Liver (tissue), 9 donors: ENCODE data around the gene DOK6. TPM values are rescaled to one million over a fixed set of nuclear protein-coding genes. Genes with fewer than 3 reads are reported as not detected.

Experiments used
- DNase-seq: peaks from one replicate; pipeline ENCODE4 v3.0.0-alpha.2; 2017; ENCODE audit warnings: low spot score
- H3K27ac ChIP-seq, 2 donors: one replicate each; pipeline ENCODE4 v1.7.0; 2013; ENCODE audit warnings: inconsistent platforms in 2 of 2, low read length in 2 of 2, control low read depth in 1 of 2, low read depth in 1 of 2, mild to moderate bottlenecking in 1 of 2
- H3K27me3 ChIP-seq, 4 donors: one replicate each; pipeline versions ENCODE4 v1.6.1 to v1.7.0; 2013; ENCODE audit warnings: low read length in 3 of 4, inconsistent platforms in 1 of 4, mild to moderate bottlenecking in 1 of 4, moderate library complexity in 1 of 4; ENCODE audit not compliant: control insufficient read depth in 4 of 4, insufficient read depth in 4 of 4
- H3K36me3 ChIP-seq, 4 donors: one replicate each; pipeline versions ENCODE4 v1.6.1 to v1.7.0; 2013; ENCODE audit warnings: low read length in 3 of 4, mild to moderate bottlenecking in 3 of 4, low read depth in 1 of 4, moderate library complexity in 1 of 4; ENCODE audit not compliant: control insufficient read depth in 4 of 4, insufficient read depth in 3 of 4
- H3K4me1 ChIP-seq, 4 donors: one replicate each; pipeline versions ENCODE4 v1.6.1 to v1.7.0; 2013; ENCODE audit warnings: low read length in 3 of 4, mild to moderate bottlenecking in 3 of 4, moderate library complexity in 1 of 4; ENCODE audit not compliant: control insufficient read depth in 4 of 4, insufficient read depth in 4 of 4
- H3K4me3 ChIP-seq, 3 donors: one replicate each; pipeline versions ENCODE4 v1.6.1 to v1.7.0; 2013; ENCODE audit warnings: low read length in 3 of 3, control low read depth in 1 of 3, low read depth in 1 of 3, mild to moderate bottlenecking in 1 of 3
- H3K9ac ChIP-seq, 2 donors: one replicate each; pipeline ENCODE4 v1.7.0; 2013; ENCODE audit warnings: low read length in 2 of 2, mild to moderate bottlenecking in 2 of 2, moderate library complexity in 2 of 2, control low read depth in 1 of 2, low read depth in 1 of 2
- H3K9me3 ChIP-seq, 4 donors: one replicate each; pipeline versions ENCODE4 v1.6.1 to v1.7.0; 2013; ENCODE audit warnings: low read length in 3 of 4; ENCODE audit not compliant: control insufficient read depth in 4 of 4
- EGR1 ChIP-seq, 2 donors: IDR thresholded peaks; 2 replicates each; pipeline ENCODE4 v1.6.1; 2016 to 2018; ENCODE audit warnings: antibody characterized with exemption in 2 of 2, low read depth in 2 of 2
- FOXA1 ChIP-seq: IDR thresholded peaks from 2 replicates; pipeline ENCODE4 v1.6.1; 2016; ENCODE audit warnings: antibody characterized with exemption
- FOXA2 ChIP-seq: IDR thresholded peaks from 2 replicates; pipeline ENCODE4 v1.6.1; 2016; ENCODE audit warnings: antibody characterized with exemption
- GABPA ChIP-seq, 2 donors: IDR thresholded peaks in 1 of 2; conservative IDR thresholded peaks in 1 of 2; 2 replicates each; pipeline ENCODE4 v1.6.1; 2016; ENCODE audit warnings: antibody characterized with exemption in 2 of 2, mild to moderate bottlenecking in 1 of 2, moderate library complexity in 1 of 2
- HNF4A ChIP-seq, 2 donors: conservative IDR thresholded peaks; 2 replicates each; pipeline ENCODE4 v1.6.1; 2016; ENCODE audit warnings: antibody characterized with exemption in 2 of 2, mild to moderate bottlenecking in 2 of 2
- HNF4G ChIP-seq: IDR thresholded peaks from 2 replicates; pipeline ENCODE4 v1.6.1; 2016; ENCODE audit warnings: antibody characterized with exemption
- JUND ChIP-seq, 2 donors: IDR thresholded peaks; 2 replicates each; pipeline ENCODE4 v1.6.1; 2016; ENCODE audit warnings: antibody characterized with exemption in 2 of 2
- NR2F2 ChIP-seq: IDR thresholded peaks from 2 replicates; pipeline ENCODE4 v1.6.1; 2016; ENCODE audit warnings: antibody characterized with exemption
- RAD21 ChIP-seq, 2 donors: IDR thresholded peaks; 2 replicates each; pipeline ENCODE4 v1.6.1; 2016; ENCODE audit warnings: antibody characterized with exemption in 2 of 2, mild to moderate bottlenecking in 2 of 2
- RXRA ChIP-seq, 2 donors: IDR thresholded peaks; 2 replicates each; pipeline ENCODE4 v1.6.1; 2017 to 2018; ENCODE audit warnings: antibody characterized with exemption in 2 of 2, mild to moderate bottlenecking in 1 of 2
- SP1 ChIP-seq: IDR thresholded peaks from 2 replicates; pipeline ENCODE4 v1.6.1; 2018; ENCODE audit warnings: antibody characterized with exemption, mild to moderate bottlenecking
- TAF1 ChIP-seq: conservative IDR thresholded peaks from 2 replicates; pipeline ENCODE4 v1.6.1; 2016; ENCODE audit warnings: antibody characterized with exemption, mild to moderate bottlenecking
- YY1 ChIP-seq: IDR thresholded peaks from 2 replicates; pipeline ENCODE4 v1.6.1; 2016; ENCODE audit warnings: antibody characterized with exemption, mild to moderate bottlenecking
- WGBS: extraction: QIAGEN DNeasy Blood & Tissue Kit; methylation state at CpG from one replicate; pipeline ENCODE4 v1.1.7; 2013; 5-methylcytosine and 5-hydroxymethylcytosine counted together
- polyA plus RNA-seq, 2 donors: library from polyadenylated mRNA; stranded (reverse) in 1 of 2; unstranded in 1 of 2; fragments of 200-250 nt in 1 of 2; fragments of >200 nt in 1 of 2; fragmentation: Nextera tagmentation in 1 of 2; extraction: Ambion mirVana in 1 of 2; gene quantifications; one replicate each; pipeline versions ENCODE4 v1.2.1 to v1.2.3, GENCODE V29; 2013 to 2015
- total RNA-seq, 2 donors: library from RNA; depleted of rRNA; stranded (reverse); fragments of >200 nt; gene quantifications; one replicate each; pipeline ENCODE4 v1.2.3, GENCODE V29; 2014
- TF ChIP-seq, protein P1 (sequence below): IDR thresholded peaks from 2 replicates; pipeline ENCODE4 v1.6.1; 2016; ENCODE audit warnings: antibody characterized with exemption
- TF ChIP-seq, protein P2 (sequence below): IDR thresholded peaks from 2 replicates; pipeline ENCODE4 v1.6.1; 2016; ENCODE audit warnings: antibody characterized with exemption
- TF ChIP-seq, protein P3 (sequence below): IDR thresholded peaks from 2 replicates; pipeline ENCODE4 v1.6.1; 2016; ENCODE audit warnings: antibody characterized with exemption
- TF ChIP-seq, protein P4 (sequence below): IDR thresholded peaks from 2 replicates; pipeline ENCODE4 v1.6.1; 2016; ENCODE audit warnings: antibody characterized with exemption, mild to moderate bottlenecking
- TF ChIP-seq, protein P5 (sequence below): fragments of 150-350 bp; IDR thresholded peaks from 2 replicates; pipeline ENCODE4 v1.5.1; 2017; ENCODE audit warnings: improper control_type of control experiment, low read depth, low read length; ENCODE audit not compliant: missing input control
- donor health status: healthy.
- donor health status: healthy.
- donor health status: healthy.
- donor health status: healthy.
- donor health status: healthy.

Gene DOK6
- total and polyA plus RNA-seq, 4 donors = 0.08 to 1.1 (median 0.67) TPM

DNA sequence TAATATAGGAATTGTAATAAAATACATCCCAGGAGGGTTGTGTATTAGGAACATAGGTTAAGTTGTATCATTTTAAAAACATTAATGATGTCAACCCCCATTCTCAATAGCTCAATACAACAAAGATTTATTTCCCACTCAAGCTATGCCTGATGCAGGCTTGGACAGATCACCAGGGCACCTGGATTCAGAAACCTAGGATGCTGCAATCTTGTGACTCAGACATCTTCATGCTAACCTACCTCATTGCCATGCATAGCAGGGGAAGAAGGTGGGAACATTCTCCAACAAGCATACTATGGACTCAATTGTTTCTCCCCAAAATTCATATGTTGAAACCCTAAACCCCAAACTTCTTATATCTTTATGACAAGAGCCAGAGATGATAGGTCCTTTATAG lies 302.8 kb downstream of the DOK6 start:
- Histone ChIP-seq H3K9me3 (peaks cover 0 to 2% (median 0%) of the 10 kb centered on the region in 4 donors), H3K4me1 (no peaks in the 10 kb centered on the region), H3K27me3 (no peaks in the 10 kb centered on the region), H3K4me3 (no peak overlapping the region), H3K36me3 (no peaks in the 10 kb centered on the region), H3K9ac (no peak overlapping the region), H3K27ac (no peak overlapping the region)
- TF ChIP-seq JUND (IDR thresholded peaks at IDR 0.05) = no peak
- no peak for TF ChIP-seq RXRA (IDR thresholded peaks at IDR 0.05)
- no peak for TF ChIP-seq FOXA1
- no peak for TF ChIP-seq EGR1 (IDR thresholded peaks at IDR 0.05; ENCODE audit: low read depth in 2 of 2)
- no peak for TF ChIP-seq RAD21 (IDR thresholded peaks at IDR 0.05)
- no peak for DNase-seq

DNA sequence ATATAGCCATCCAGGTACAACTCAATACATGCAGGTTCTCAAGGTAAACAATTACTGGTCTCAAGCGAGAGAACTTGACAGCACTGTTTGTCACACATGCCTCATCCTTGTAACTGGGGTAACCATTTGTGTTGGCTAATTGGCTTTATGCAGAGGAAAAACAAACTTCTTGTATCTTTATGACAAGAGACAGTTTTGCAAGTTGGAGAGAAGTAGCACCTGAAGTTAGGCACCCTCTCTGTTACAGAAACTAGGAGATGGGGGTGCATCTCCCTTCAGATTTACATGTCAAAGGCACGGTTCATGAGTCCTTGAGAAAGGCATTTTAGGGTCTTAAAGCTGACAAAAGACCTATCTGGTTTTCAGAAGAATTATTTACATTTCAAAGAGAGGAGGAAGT lies 305.3 kb downstream of the DOK6 start:
- Histone ChIP-seq H3K27ac (no peak overlapping the region), H3K27me3 (no peaks in the 10 kb centered on the region), H3K9me3 (peaks cover 0 to 2% (median 0%) of the 10 kb centered on the region in 4 donors), H3K4me3 (no peak overlapping the region), H3K9ac (no peak overlapping the region), H3K36me3 (no peaks in the 10 kb centered on the region), H3K4me1 (no peaks in the 10 kb centered on the region)
- TF ChIP-seq RAD21 (IDR thresholded peaks at IDR 0.05) (no peak), RXRA (IDR thresholded peaks at IDR 0.05) (no peak), HNF4G (no peak), TAF1 (no peak)
- TF ChIP-seq, protein P1, sequence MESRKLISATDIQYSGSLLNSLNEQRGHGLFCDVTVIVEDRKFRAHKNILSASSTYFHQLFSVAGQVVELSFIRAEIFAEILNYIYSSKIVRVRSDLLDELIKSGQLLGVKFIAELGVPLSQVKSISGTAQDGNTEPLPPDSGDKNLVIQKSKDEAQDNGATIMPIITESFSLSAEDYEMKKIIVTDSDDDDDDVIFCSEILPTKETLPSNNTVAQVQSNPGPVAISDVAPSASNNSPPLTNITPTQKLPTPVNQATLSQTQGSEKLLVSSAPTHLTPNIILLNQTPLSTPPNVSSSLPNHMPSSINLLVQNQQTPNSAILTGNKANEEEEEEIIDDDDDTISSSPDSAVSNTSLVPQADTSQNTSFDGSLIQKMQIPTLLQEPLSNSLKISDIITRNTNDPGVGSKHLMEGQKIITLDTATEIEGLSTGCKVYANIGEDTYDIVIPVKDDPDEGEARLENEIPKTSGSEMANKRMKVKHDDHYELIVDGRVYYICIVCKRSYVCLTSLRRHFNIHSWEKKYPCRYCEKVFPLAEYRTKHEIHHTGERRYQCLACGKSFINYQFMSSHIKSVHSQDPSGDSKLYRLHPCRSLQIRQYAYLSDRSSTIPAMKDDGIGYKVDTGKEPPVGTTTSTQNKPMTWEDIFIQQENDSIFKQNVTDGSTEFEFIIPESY = no peak
- TF ChIP-seq, protein P2, sequence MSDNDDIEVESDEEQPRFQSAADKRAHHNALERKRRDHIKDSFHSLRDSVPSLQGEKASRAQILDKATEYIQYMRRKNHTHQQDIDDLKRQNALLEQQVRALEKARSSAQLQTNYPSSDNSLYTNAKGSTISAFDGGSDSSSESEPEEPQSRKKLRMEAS = no peak
- 56% methylated on average over 2 of the region's 2 CpGs for WGBS
- no peak for DNase-seq

DNA sequence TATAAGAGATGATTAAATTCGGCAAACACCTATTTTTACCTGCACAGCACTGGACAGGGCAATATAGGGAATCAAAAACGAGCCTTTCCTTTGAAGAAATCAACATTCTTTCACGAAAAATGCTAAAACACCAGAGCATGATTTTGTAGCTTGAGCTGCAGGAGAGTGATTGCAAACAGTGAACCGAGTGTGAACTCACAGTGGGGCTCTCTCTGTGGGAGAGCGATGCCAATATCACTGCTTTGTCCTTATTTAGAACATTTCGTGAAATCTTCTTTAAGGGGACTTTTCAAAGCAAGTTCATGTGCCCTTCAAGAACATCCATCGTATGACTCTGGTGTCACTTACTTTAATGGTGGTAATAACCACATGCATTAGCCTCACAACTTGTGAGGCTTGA lies 308.2 kb downstream of the DOK6 start:
- H3K4me1 ChIP-seq = no peaks in the 10 kb centered on the region
- peaks cover 0 to 2% (median 0%) of the 10 kb centered on the region in 4 donors for H3K9me3 ChIP-seq
- H3K4me3 ChIP-seq = no peak overlapping the region
- H3K27me3 ChIP-seq = no peaks in the 10 kb centered on the region
- no peaks in the 10 kb centered on the region for H3K36me3 ChIP-seq
- TF ChIP-seq GABPA (IDR thresholded peaks at IDR 0.05 in 1 of 2, conservative IDR thresholded peaks at IDR 0.05 in 1 of 2) (no peak), HNF4A (conservative IDR thresholded peaks at IDR 0.05) (no peak), EGR1 (IDR thresholded peaks at IDR 0.05; ENCODE audit: low read depth in 2 of 2) (no peak), RAD21 (IDR thresholded peaks at IDR 0.05) (no peak), YY1 (no peak), RXRA (IDR thresholded peaks at IDR 0.05) (no peak), TAF1 (no peak), FOXA1 (no peak), SP1 (no peak), FOXA2 (no peak), JUND (IDR thresholded peaks at IDR 0.05) (no peak), NR2F2 (no peak)
- TF ChIP-seq, protein P3, sequence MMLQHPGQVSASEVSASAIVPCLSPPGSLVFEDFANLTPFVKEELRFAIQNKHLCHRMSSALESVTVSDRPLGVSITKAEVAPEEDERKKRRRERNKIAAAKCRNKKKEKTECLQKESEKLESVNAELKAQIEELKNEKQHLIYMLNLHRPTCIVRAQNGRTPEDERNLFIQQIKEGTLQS = no peak
- TF ChIP-seq, protein P2 = no peak
- TF ChIP-seq, protein P1 = no peak
- TF ChIP-seq, protein P4, sequence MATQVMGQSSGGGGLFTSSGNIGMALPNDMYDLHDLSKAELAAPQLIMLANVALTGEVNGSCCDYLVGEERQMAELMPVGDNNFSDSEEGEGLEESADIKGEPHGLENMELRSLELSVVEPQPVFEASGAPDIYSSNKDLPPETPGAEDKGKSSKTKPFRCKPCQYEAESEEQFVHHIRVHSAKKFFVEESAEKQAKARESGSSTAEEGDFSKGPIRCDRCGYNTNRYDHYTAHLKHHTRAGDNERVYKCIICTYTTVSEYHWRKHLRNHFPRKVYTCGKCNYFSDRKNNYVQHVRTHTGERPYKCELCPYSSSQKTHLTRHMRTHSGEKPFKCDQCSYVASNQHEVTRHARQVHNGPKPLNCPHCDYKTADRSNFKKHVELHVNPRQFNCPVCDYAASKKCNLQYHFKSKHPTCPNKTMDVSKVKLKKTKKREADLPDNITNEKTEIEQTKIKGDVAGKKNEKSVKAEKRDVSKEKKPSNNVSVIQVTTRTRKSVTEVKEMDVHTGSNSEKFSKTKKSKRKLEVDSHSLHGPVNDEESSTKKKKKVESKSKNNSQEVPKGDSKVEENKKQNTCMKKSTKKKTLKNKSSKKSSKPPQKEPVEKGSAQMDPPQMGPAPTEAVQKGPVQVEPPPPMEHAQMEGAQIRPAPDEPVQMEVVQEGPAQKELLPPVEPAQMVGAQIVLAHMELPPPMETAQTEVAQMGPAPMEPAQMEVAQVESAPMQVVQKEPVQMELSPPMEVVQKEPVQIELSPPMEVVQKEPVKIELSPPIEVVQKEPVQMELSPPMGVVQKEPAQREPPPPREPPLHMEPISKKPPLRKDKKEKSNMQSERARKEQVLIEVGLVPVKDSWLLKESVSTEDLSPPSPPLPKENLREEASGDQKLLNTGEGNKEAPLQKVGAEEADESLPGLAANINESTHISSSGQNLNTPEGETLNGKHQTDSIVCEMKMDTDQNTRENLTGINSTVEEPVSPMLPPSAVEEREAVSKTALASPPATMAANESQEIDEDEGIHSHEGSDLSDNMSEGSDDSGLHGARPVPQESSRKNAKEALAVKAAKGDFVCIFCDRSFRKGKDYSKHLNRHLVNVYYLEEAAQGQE = no peak
- TF ChIP-seq, protein P5, sequence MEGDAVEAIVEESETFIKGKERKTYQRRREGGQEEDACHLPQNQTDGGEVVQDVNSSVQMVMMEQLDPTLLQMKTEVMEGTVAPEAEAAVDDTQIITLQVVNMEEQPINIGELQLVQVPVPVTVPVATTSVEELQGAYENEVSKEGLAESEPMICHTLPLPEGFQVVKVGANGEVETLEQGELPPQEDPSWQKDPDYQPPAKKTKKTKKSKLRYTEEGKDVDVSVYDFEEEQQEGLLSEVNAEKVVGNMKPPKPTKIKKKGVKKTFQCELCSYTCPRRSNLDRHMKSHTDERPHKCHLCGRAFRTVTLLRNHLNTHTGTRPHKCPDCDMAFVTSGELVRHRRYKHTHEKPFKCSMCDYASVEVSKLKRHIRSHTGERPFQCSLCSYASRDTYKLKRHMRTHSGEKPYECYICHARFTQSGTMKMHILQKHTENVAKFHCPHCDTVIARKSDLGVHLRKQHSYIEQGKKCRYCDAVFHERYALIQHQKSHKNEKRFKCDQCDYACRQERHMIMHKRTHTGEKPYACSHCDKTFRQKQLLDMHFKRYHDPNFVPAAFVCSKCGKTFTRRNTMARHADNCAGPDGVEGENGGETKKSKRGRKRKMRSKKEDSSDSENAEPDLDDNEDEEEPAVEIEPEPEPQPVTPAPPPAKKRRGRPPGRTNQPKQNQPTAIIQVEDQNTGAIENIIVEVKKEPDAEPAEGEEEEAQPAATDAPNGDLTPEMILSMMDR = no peak
- no peak overlapping the region for H3K27ac ChIP-seq
- no peak overlapping the region for H3K9ac ChIP-seq
- DNase-seq = no peak
- 74% methylated on average over 7 of the region's 7 CpGs for WGBS
